ENCODE results near the gene FBXO36. TPM values are rescaled to one million over a fixed set of nuclear protein-coding genes. Genes with fewer than 3 reads are reported as not detected.
"Not testable (repeated sequence)": the region's sequence is repeated elsewhere in the genome, so short reads cannot be mapped to it uniquely, and the experiment has no call there.

FBXO36 gene
- total and polyA plus RNA-seq, 2 experiments from 2014 or later, result 5.8 to 7.6 TPM

GRCh38 chr2:229900012-229900411, 22.3 kb upstream of the FBXO36 start:
- Histone ChIP-seq H4K20me1 (replicated peaks; ENCODE audit: insufficient read depth) (peaks cover 22% of the 10 kb centered on the region), H3K79me2 (replicated peaks; ENCODE audit: insufficient read depth) (peaks cover 100% of the 10 kb centered on the region), H3K4me2 (no peak overlapping the region), H3K36me3 (ENCODE audit: insufficient read depth) (no peaks in the 10 kb centered on the region), H3K27ac (ENCODE audit: low read depth) (no peak overlapping the region), H3K4me3 (no peak overlapping the region), H3F3A (replicated peaks; ENCODE audit: low read depth) (no peaks in the 10 kb centered on the region), H2AFZ (no peak overlapping the region), H3K9me2 (ENCODE audit: insufficient read depth) (no peaks in the 10 kb centered on the region), H3K4me1 (ENCODE audit: insufficient read depth) (peaks cover 12% of the 10 kb centered on the region; the same call in 1 of the 2 replicates), H3K27me3 (ENCODE audit: insufficient read depth) (no peaks in the 10 kb centered on the region)
- ATAC-seq, result no peak
- Mint-ChIP-seq H3K9me3 (no peaks in the 10 kb centered on the region), H3K27me3 (ENCODE audit: insufficient read depth, low read depth, poor library complexity) (no peaks in the 10 kb centered on the region), H3K36me3 (ENCODE audit: low read depth) (peaks cover 4% of the 10 kb centered on the region; the same call in 2 of the 3 replicates), H3K4me3 (no peak overlapping the region), H3K27ac (no peak overlapping the region), H3K4me1 (peaks cover 17% of the 10 kb centered on the region; the same call in 2 of the 3 replicates)
- DNase-seq (ENCODE audit: low spot score), result no peak
- no peak for TF ChIP-seq EZH2phosphoT487 (IDR thresholded peaks at IDR 0.05; ENCODE audit: unreplicated experiment)
- TF ChIP-seq ZNF114 (CRISPR knock-in tag; IDR thresholded peaks at IDR 0.05), result no peak
- TF ChIP-seq REST (IDR thresholded peaks at IDR 0.05; ENCODE audit: unreplicated experiment), result no peak
- no peak for TF ChIP-seq ZNF331 (CRISPR knock-in tag; IDR thresholded peaks at IDR 0.05; ENCODE audit: low read depth)
- TF ChIP-seq, protein P1, sequence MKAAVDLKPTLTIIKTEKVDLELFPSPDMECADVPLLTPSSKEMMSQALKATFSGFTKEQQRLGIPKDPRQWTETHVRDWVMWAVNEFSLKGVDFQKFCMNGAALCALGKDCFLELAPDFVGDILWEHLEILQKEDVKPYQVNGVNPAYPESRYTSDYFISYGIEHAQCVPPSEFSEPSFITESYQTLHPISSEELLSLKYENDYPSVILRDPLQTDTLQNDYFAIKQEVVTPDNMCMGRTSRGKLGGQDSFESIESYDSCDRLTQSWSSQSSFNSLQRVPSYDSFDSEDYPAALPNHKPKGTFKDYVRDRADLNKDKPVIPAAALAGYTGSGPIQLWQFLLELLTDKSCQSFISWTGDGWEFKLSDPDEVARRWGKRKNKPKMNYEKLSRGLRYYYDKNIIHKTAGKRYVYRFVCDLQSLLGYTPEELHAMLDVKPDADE (IDR thresholded peaks at IDR 0.05), result no peak
- TF ChIP-seq POLR2AphosphoS5 (IDR thresholded peaks at IDR 0.05; ENCODE audit: low read depth), result no peak
- TF ChIP-seq NANOG (IDR thresholded peaks at IDR 0.05; ENCODE audit: borderline replicate concordance), result no peak

DNA sequence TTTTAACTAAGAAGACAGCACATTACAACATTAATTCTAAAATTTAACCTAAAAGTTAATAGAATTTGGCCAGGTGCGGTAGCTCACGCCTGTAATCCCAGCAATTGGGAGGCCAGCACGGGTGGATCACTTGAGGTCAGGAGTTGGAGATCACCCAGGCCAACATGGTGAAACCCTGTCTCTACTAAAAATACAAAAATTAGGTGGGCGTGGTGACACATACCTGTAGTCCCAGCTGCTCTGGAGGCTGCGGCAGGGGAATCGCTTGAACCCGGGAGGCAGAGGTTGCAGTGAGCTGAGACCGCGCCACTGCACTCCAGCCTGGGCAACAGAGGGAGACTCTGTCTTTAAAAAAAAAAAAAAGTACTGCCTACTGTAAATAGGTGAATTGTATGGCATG, 21.8 kb upstream of the FBXO36 start:
- not testable (repeated sequence) for DNase-seq (ENCODE audit: low spot score); H3K4me2 ChIP-seq; H3K27ac Mint-ChIP-seq; H3K27me3 Mint-ChIP-seq (ENCODE audit: insufficient read depth, low read depth, poor library complexity); H3K27ac ChIP-seq (ENCODE audit: low read depth); H3K36me3 ChIP-seq (ENCODE audit: insufficient read depth); H3F3A ChIP-seq (replicated peaks; ENCODE audit: low read depth); H3K4me3 Mint-ChIP-seq; H3K27me3 ChIP-seq (ENCODE audit: insufficient read depth); H3K4me3 ChIP-seq; H3K36me3 Mint-ChIP-seq (ENCODE audit: low read depth); H3K9me2 ChIP-seq (ENCODE audit: insufficient read depth); H2AFZ ChIP-seq; ATAC-seq; H3K9me3 Mint-ChIP-seq
- peaks cover 12% of the 10 kb centered on the region for H3K4me1 ChIP-seq (ENCODE audit: insufficient read depth)
- peaks cover 100% of the 10 kb centered on the region for H3K79me2 ChIP-seq (replicated peaks; ENCODE audit: insufficient read depth)
- H4K20me1 ChIP-seq (replicated peaks; ENCODE audit: insufficient read depth), result peaks cover 22% of the 10 kb centered on the region
- peaks cover 19% of the 10 kb centered on the region; the same call in 2 of the 3 replicates for H3K4me1 Mint-ChIP-seq
